ENCODE data around the gene IGFL3. TPM values are rescaled to one million over a fixed set of nuclear protein-coding genes. Genes with fewer than 3 reads are reported as not detected.
"Not testable (repeated sequence)": the region's sequence is repeated elsewhere in the genome, so short reads cannot be mapped to it uniquely, and the experiment has no call there.

The IGFL3 gene
- not detected for total RNA-seq

- no peak within 1 kb of the TSS for H3K4me3 Mint-ChIP-seq
- H3K27me3 Mint-ChIP-seq = peaks cover 61% of the 10 kb centered on the region
- H3K9me3 Mint-ChIP-seq = no peaks in the 10 kb centered on the region
- ATAC-seq (ENCODE audit: low read depth) = no peak
- no peak for DNase-seq
- no peak within 1 kb of the TSS for H3K27ac Mint-ChIP-seq
- POLR2A ChIA-PET = no interaction called here
- no peaks in the 10 kb centered on the region for H3K4me1 Mint-ChIP-seq
- H3K36me3 Mint-ChIP-seq = no peaks in the 10 kb centered on the region
These were observed at the start of gene IGFL3 for GRCh38 chr19:46124638-46125115. TSS of gene IGFL3 (minus strand) at chr19:46124688. CDS start at chr19:46124649, 39 bp downstream.

GRCh38 chr19:46173886-46174480 lies 49.5 kb upstream of the IGFL3 start:
- ATAC-seq (ENCODE audit: low read depth) = no peak
- no peak for DNase-seq
- POLR2A ChIA-PET = no interaction called here
- Mint-ChIP-seq H3K36me3 (no peaks in the 10 kb centered on the region), H3K4me3 (no peak overlapping the region), H3K4me1 (peaks cover 5% of the 10 kb centered on the region), H3K27me3 (peaks cover 32% of the 10 kb centered on the region), H3K27ac (no peak overlapping the region), H3K9me3 (no peaks in the 10 kb centered on the region)

GRCh38 chr19:46162731-46163130 lies 38.2 kb upstream of the IGFL3 start:
- Mint-ChIP-seq H3K36me3 (no peaks in the 10 kb centered on the region), H3K27me3 (peaks cover 12% of the 10 kb centered on the region), H3K4me1 (no peaks in the 10 kb centered on the region), H3K4me3 (no peak overlapping the region), H3K27ac (no peak overlapping the region), H3K9me3 (peaks cover 2% of the 10 kb centered on the region)
- ATAC-seq (ENCODE audit: low read depth) = no peak
- no peak for DNase-seq
- POLR2A ChIA-PET = no interaction called here

GRCh38 chr19:46161642-46162257 lies 37.3 kb upstream of the IGFL3 start:
- H3K27ac Mint-ChIP-seq; H3K4me3 Mint-ChIP-seq; H3K9me3 Mint-ChIP-seq; H3K4me1 Mint-ChIP-seq; H3K36me3 Mint-ChIP-seq; ATAC-seq (ENCODE audit: low read depth); DNase-seq: not testable (repeated sequence)
- POLR2A ChIA-PET = interaction anchor here (0.6 kb wide), 1 partner anchor 315 kb away, joined by 5 read pairs; no protein-coding TSS in a partner anchor
- H3K27me3 Mint-ChIP-seq = peaks cover 17% of the 10 kb centered on the region

- Mint-ChIP-seq H3K4me1 (no peaks in the 10 kb centered on the region), H3K36me3 (no peaks in the 10 kb centered on the region), H3K27ac (no peak overlapping the region), H3K4me3 (no peak overlapping the region), H3K9me3 (peaks cover 2% of the 10 kb centered on the region), H3K27me3 (peaks cover 17% of the 10 kb centered on the region)
- DNase-seq (no peak), ATAC-seq (ENCODE audit: low read depth) (no peak)
- POLR2A ChIA-PET = interaction anchor here (0.6 kb wide), 1 partner anchor 15 kb away, joined by 3 read pairs; no protein-coding TSS in a partner anchor
These were observed 35.8 kb upstream of the IGFL3 start for GRCh38 chr19:46160233-46160775.

- Mint-ChIP-seq H3K4me1 (no peaks in the 10 kb centered on the region), H3K27ac (no peak overlapping the region), H3K27me3 (peaks cover 17% of the 10 kb centered on the region), H3K9me3 (peaks cover 2% of the 10 kb centered on the region), H3K4me3 (no peak overlapping the region), H3K36me3 (no peaks in the 10 kb centered on the region)
- POLR2A ChIA-PET = no interaction called here
- no peak for DNase-seq
- no peak for ATAC-seq (ENCODE audit: low read depth)
These were observed 35.1 kb upstream of the IGFL3 start for GRCh38 chr19:46159418-46160232.

GRCh38 chr19:46155237-46155636 lies 30.7 kb upstream of the IGFL3 start:
- no peaks in the 10 kb centered on the region for H3K9me3 Mint-ChIP-seq
- ATAC-seq (ENCODE audit: low read depth) = no peak
- peaks cover 43% of the 10 kb centered on the region for H3K27me3 Mint-ChIP-seq
- DNase-seq = no peak
- no peak overlapping the region for H3K27ac Mint-ChIP-seq
- H3K4me1 Mint-ChIP-seq = no peaks in the 10 kb centered on the region
- POLR2A ChIA-PET = no interaction called here
- no peaks in the 10 kb centered on the region for H3K36me3 Mint-ChIP-seq
- H3K4me3 Mint-ChIP-seq = no peak overlapping the region

GRCh38 chr19:46150606-46151005 lies 26.1 kb upstream of the IGFL3 start:
- no peak for DNase-seq
- H3K9me3 Mint-ChIP-seq = no peaks in the 10 kb centered on the region
- H3K4me3 Mint-ChIP-seq = no peak overlapping the region
- POLR2A ChIA-PET = no interaction called here
- no peak for ATAC-seq (ENCODE audit: low read depth)
- no peak overlapping the region for H3K27ac Mint-ChIP-seq
- no peaks in the 10 kb centered on the region for H3K4me1 Mint-ChIP-seq
- peaks cover 49% of the 10 kb centered on the region for H3K27me3 Mint-ChIP-seq
- H3K36me3 Mint-ChIP-seq = no peaks in the 10 kb centered on the region

- POLR2A ChIA-PET = no interaction called here
- ATAC-seq (ENCODE audit: low read depth) (no peak), DNase-seq (no peak)
- Mint-ChIP-seq H3K36me3 (no peaks in the 10 kb centered on the region), H3K4me3 (no peak within 1 kb of the TSS), H3K27ac (no peak within 1 kb of the TSS), H3K4me1 (no peaks in the 10 kb centered on the region), H3K9me3 (no peaks in the 10 kb centered on the region), H3K27me3 (peaks cover 56% of the 10 kb centered on the region)
These were observed 23.4 kb upstream of the IGFL3 start, which contains the start of gene IGFL2 for GRCh38 chr19:46147791-46148288. TSS of gene IGFL2 (plus strand) at chr19:46148238. CDS start at chr19:46148279, 41 bp downstream.

GRCh38 chr19:46147166-46147740 lies 22.8 kb upstream of the IGFL3 start:
- POLR2A ChIA-PET = no interaction called here
- H3K9me3 Mint-ChIP-seq = no peaks in the 10 kb centered on the region
- no peaks in the 10 kb centered on the region for H3K36me3 Mint-ChIP-seq
- no peaks in the 10 kb centered on the region for H3K4me1 Mint-ChIP-seq
- peaks cover 51% of the 10 kb centered on the region for H3K27me3 Mint-ChIP-seq
- ATAC-seq (ENCODE audit: low read depth) = no peak
- DNase-seq = no peak
- H3K4me3 Mint-ChIP-seq = no peak overlapping the region
- H3K27ac Mint-ChIP-seq = no peak overlapping the region

- H3K36me3 Mint-ChIP-seq = no peaks in the 10 kb centered on the region
- no peak overlapping the region for H3K4me3 Mint-ChIP-seq
- POLR2A ChIA-PET = no interaction called here
- DNase-seq (no peak), ATAC-seq (ENCODE audit: low read depth) (no peak)
- no peaks in the 10 kb centered on the region for H3K9me3 Mint-ChIP-seq
- H3K4me1 Mint-ChIP-seq = no peaks in the 10 kb centered on the region
- H3K27me3 Mint-ChIP-seq = peaks cover 36% of the 10 kb centered on the region
- H3K27ac Mint-ChIP-seq = no peak overlapping the region
These were observed 20.3 kb upstream of the IGFL3 start for GRCh38 chr19:46144756-46145155.

GRCh38 chr19:46142294-46142693 lies 17.8 kb upstream of the IGFL3 start:
- DNase-seq (no peak), ATAC-seq (ENCODE audit: low read depth) (no peak)
- Mint-ChIP-seq H3K27ac (no peak overlapping the region), H3K4me1 (no peaks in the 10 kb centered on the region), H3K4me3 (no peak overlapping the region), H3K36me3 (no peaks in the 10 kb centered on the region), H3K9me3 (no peaks in the 10 kb centered on the region), H3K27me3 (peaks cover 35% of the 10 kb centered on the region)
- POLR2A ChIA-PET = no interaction called here

GRCh38 chr19:46141421-46141820 lies 16.9 kb upstream of the IGFL3 start:
- Mint-ChIP-seq H3K27ac (no peak overlapping the region), H3K4me3 (no peak overlapping the region), H3K4me1 (no peaks in the 10 kb centered on the region), H3K27me3 (peaks cover 32% of the 10 kb centered on the region), H3K9me3 (no peaks in the 10 kb centered on the region), H3K36me3 (no peaks in the 10 kb centered on the region)
- no peak for ATAC-seq (ENCODE audit: low read depth)
- no peak for DNase-seq
- POLR2A ChIA-PET = no interaction called here
